ENCODE measurements around the gene ZBED5.

GRCh38 chr11:10846660-10847059, 11.2 kb downstream of the ZBED5 start:
- no peak for TF ChIP-seq CTCF (conservative IDR thresholded peaks at IDR 0.05; ENCODE audit: low read depth, low read length)
- no peak for TF ChIP-seq EZH2 (IDR thresholded peaks at IDR 0.05; ENCODE audit: borderline replicate concordance, low read depth, low read length, poor library complexity, severe bottlenecking)

Data from A673 (cell line).